Occipital lobe (tissue), 2 donors: ENCODE data around the gene MICAL2. TPM values are rescaled to one million over a fixed set of nuclear protein-coding genes. Genes with fewer than 3 reads are reported as not detected.

Experiments
- DNase-seq: peaks from one replicate; lab custom pipeline; 2025; lab: John Stamatoyannopoulos, UW
- total RNA-seq: library from RNA; depleted of rRNA; stranded (reverse); fragments of >200 nt; gene quantifications from one replicate; pipeline ENCODE4 v1.2.3, GENCODE V29; 2014

Gene MICAL2
- total RNA-seq, 1 donor from 2014 or later: 28.2 TPM

DNA sequence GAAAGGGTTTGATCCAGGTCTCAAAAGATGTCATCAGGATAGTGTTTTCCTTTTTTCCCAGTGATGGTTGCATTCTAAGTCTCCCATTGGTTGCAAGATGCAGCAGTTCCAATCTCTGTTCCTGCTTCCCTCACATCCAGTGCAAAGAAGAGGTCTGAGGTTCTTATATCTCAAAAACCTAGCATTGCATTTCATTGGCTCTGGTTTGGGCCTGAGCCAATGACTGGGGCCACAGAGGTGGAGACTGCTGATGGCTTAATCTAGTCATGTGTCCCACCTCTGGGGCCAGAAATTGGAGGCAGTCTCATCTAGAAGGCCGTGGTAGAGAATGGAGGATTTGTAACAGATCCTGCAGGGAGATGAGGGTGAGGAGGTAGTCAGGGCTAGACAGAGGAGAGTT is 13.2 kb upstream of the MICAL2 start:
- no peak for DNase-seq

DNA sequence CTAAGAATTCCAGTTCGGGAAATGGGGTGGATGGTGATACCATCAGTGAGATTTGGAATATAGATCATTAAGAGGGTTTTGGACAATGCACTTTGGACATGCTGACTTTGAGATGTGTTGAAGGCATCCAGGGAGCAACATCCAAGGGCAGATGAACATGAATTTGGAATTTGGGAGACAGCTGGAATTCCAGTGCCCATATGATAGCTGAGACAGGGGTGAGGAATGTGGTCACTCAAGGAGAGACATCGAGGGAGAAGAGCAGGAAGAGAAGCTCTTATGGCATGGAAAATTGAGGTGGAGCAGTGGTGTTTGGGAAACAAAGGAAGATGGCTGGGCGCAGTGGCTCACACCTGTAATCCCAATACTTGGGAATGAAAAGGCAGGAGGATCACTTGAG is 11.8 kb upstream of the MICAL2 start:
- DNase-seq: no peak

DNA sequence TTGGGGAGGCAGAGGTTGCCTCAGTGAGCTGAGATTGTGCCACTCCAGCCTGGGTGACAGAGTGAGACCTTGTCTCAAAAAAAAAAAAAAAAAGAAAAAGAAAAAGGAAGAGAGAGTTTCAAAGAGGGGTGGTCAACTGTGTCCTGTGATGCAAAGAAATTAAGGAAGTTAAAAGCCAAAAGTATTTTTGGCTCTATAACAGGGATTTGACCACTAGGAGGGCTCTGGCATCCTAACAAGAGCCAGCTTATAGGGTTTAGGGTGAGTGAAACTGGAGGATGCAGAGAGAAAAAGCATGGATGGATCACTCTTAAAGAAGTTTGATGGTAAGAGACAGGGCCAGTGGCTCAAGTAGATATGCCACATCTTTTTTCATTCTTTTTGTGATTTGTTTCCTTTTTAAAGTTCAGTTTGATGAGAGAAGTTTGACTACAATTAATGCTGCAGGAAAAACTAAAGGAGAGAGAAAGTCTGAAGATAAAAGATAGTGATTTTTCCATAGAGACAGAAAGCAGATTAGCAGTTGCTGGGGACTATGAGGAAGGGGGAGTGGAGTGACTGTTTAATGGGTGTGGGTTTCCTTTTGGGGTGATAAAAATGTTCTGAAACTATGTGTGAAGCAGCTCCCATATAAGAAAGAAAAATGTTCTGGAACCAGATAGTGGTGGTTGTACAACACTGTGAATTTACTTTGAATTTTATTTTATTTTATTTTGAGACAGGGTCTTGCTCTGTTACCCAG is 11.1 kb upstream of the MICAL2 start:
- no peak for DNase-seq

DNA sequence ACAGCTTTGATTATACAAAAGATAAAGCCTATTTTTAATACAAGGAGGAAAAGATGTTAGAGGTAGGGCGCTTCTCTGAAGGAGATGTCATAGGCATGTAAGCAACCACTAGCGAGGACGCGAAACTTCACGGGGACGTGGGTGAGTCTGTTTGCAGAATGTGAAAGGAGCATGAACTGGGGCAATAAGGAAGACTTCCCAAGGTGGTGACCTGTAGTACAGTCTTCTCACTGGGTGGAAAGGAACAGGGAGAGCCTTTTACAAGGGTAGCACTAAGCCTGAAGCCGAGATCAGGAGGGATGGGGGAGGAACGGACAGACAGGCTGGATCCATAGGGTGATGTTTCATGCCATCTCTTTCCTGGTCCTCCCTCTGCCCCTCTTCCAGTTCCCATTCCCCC is 10.0 kb upstream of the MICAL2 start:
- DNase-seq: no peak

DNA sequence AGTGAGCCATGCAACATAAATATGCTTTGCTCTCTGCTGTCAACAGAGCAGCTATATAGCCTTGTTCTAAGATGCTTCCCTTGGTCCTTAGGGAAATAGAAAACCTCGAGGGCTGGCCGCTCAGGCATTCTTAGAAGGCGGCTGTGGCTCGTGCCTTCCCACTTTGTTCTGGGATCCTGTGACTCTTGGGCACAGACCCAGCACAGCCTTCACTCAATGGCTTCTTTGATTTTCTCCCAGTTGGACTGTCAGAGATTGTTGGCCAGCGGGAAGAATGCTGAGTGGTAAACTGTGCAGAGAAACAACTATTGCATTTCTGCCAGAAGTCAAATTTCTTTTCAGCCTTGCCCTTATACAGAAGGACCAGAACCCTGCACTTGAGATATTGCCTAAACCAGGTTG is 9.5 kb upstream of the MICAL2 start:
- DNase-seq: peak; percentile 70

DNA sequence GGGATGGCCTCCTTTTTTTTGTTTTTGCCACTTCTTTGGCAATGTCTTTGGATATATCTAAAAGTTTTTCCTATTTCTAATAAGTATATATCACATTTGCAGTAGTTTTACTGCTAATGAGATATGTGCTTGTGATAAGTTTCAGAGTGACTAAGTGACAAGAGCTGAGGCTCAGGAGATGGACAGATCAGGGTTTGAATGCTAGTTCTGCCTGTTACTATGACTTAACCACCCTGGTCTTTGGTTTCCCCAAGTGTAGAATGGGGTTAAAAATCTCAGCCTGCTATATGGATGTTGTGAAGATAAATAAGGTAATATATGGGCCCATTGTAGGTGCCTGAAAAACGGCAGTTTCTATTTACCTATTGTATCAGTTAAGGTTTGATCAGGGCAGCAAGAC is 9.1 kb upstream of the MICAL2 start:
- no peak for DNase-seq

DNA sequence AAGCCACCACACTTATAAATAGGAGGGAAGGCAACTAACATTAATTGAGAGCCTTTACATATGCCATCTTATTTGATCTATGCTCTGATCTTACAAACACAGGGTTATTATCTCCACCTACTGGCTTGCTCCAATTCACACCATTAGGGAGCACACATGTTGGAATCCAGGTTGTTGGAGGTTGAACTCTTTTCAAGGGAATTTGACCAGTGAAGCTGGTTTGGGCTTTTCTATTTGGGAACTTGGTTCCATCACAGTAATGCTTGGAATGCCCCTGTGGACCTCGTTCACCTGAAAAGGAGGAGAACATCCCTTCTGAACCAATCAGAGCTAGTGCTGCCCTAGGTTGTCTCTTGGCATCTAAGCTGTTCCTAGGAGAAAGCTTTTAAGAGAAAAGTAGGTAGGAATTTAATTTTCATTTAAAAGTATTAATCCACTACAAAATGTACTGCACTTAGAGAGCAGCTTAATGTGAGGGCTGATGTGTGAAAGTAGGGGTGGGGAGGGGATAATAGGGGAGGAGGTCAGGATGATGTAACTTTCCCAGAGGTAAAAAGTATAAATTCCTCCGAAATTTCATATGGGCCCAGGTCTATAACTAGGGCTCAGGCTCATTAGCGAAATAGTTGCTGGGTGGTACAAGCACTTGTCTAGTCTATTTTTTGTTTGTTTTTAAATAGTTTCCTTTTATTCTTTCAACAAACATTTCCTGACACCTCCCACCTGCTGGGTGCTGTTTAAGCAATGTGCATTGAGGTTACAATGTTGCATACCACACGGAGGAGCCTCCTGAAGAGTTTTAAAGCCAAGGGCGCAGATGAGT is 7.6 kb upstream of the MICAL2 start:
- DNase-seq: no peak

DNA sequence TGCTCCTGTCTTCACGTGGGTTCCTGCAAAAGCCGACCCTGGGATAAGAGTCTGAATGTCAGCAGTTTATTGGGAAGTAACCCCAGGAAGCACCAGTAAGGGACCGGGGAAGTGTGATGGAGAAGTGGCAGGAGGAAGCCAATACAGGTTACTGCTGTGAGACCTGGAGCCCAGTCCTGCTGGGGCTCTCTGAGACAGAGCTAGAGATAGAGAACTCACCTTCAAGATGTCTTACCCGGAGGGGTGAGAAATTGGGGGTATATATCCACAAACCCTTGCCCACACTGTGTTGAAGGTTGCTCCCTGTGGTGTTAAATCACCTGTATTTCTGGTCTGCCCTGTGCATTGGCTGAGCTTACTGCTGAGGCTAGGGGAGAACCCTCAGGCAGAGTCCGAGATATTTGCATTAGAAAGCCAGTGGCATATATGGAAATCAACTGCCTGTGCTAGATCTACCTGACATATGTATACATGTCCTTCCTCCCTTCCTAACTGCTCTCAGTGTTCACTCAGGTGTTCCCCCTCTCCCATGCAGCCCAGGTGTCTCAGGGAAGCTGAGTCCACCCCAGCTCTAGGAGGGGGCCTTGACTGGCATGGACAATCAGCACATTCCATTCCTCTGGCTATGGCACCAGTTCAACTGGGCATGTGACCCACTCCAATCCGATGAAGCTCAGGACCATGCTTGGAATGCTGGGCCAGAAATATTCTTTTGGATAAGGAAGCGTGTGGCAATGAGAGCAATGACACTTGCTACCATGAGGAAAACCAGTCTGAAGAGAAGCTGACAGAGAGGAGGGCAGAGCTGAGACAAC is 6.8 kb upstream of the MICAL2 start:
- DNase-seq: no peak

DNA sequence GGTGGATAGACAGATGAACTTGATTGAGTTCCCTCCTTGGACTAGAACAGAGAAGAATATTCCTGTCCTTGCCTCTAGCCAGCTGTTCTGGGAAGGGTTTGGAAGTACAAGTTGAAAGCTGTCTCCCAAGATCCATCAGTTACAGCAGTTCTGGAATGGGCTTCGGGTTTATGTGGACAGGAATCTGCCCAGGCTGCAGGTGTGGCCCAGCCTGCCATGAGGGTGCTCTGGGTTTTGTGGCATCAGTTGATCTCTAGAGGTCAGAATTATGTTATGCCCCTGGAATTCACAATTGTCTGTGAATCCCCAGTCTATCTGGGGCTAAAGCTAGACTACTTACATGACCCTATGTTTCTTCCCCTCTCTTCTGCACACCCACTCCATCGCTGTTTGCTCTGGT is 4.9 kb upstream of the MICAL2 start:
- no peak for DNase-seq

DNA sequence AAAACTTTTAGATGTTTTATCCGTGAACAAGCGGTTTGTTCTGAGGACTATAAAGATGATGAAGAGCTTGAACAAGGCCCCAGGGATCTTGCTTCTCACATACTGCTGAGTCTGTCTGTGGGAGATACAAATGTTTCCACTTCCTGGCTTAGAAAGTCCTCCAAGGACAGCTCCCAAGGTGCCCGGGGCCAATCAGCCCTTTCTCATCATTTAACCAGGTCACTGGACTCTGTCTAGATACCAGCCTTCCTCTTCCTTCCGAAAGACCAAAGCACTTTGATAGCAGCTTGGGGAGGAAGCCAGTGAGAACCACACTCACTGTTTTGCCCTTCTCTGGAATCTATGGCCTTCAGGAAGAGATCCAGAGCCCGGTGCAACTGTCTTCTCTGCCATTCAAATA is 4.3 kb upstream of the MICAL2 start:
- no peak for DNase-seq

DNA sequence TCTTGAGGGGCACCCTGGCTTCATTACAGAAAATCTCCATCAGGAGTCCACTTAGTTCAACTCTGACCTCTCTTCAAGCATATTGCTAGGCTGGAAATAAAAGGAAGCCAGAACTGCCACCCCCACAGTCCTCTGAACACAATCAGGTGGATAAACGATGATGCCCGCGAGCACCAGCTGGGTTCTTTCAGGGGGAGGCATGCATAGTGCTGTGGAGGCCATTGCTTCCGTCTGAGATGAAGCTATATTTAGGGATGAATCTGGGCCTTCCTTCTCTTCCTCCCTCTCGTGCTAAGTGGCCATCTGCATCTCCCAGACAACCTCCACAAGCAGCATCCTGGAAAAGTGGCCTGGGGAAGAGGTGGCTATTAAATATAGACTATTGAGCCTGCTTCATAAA is 3.9 kb upstream of the MICAL2 start:
- DNase-seq: peak; percentile 32

DNA sequence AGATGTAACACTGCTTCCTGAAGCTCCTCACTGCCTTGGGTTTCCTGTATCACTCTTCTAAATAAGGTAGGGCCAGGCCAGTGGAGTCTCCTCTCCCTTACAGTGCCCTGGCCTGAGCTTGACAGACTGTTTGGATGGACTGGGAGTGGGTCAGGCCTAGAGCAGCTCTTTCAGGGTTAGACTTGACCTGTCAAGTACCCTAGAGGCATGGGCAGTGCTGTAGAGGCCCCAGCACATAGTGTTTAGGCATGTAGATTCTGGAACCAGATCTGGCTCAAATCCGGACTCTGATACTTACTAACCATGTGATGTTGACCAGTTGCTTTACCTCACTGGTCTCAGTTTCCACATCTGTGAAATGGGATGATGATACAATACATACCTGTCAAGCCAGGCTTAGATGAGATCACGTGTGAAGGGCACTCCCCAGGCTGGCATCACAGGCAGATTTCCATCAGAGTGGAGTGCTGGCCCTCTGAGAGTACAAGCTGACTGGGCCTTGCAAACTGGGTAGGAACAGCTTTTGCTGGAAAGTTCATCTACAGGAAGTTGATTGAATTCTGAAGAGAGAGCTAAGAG is 1.4 kb upstream of the MICAL2 start:
- no peak for DNase-seq

DNA sequence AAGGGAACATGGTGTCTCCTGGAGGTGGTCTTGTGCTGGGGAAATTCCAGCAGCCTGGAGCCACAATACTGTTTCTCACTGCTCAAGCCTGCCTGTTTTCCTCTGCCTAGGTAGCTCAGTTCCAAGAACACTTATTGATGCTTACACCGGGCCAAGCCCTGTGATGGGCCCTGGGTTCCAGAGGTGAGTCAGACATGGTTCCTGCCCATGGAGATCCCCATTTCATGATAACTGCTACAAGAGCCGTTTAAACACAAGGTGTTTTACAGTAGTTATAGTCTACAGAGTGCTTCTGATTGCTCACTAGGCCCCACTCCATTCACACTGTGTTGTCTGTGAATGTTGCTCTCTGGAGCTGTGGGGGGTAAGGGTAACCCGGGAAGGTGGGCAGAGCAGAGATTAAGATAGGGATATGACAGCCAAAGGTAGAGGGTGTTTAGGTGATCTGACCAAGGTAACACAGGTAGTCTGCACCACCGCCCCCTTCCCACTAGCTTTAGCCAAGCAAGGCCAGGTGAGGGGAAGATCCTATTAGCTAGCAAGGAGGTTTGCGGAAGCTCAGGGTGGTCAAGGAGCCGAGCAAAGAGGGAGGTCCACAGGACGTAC is 696 bp upstream of the MICAL2 start:
- DNase-seq: no peak

DNA sequence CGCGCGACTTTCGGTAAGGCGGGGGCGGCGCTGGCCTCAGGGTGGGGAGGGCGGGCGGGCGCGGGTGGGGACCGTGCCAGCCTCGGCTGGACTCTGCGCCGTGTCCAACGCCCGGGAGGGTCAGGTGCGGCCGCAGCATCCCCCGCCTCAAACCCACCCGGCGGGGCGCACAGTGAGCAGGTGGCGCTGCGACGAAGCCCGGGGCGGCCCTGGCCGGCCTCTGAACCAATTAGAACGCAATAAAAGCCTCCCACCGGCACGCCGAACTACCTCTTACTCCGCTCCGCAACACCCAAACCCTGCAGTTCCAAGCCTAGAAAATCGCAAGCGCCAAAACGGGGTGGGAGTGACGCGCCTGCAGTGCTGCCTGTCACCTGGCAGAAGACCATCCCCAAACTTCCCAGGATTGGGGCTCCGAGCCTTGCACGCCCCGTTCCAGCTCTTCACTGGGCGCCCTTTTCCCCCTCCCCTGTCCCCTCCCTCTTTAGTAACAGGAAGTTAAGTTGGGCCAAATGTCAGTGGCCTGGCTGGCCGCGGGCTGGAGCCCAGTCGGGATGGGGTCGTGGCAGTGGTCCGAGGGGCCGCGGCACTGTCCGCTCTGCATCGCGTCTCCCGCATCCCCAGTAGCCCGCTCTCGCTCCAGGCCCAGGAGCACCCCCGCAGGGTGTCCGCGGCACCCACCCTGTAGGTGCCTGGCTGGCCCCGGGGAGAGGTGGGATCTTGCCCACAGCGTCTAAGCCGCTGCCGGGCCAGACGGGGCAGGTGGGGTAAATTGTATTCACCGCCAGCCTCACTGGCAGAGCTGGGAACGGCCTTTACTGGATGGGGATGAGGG is 541 bp downstream of the MICAL2 start:
- no peak for DNase-seq

DNA sequence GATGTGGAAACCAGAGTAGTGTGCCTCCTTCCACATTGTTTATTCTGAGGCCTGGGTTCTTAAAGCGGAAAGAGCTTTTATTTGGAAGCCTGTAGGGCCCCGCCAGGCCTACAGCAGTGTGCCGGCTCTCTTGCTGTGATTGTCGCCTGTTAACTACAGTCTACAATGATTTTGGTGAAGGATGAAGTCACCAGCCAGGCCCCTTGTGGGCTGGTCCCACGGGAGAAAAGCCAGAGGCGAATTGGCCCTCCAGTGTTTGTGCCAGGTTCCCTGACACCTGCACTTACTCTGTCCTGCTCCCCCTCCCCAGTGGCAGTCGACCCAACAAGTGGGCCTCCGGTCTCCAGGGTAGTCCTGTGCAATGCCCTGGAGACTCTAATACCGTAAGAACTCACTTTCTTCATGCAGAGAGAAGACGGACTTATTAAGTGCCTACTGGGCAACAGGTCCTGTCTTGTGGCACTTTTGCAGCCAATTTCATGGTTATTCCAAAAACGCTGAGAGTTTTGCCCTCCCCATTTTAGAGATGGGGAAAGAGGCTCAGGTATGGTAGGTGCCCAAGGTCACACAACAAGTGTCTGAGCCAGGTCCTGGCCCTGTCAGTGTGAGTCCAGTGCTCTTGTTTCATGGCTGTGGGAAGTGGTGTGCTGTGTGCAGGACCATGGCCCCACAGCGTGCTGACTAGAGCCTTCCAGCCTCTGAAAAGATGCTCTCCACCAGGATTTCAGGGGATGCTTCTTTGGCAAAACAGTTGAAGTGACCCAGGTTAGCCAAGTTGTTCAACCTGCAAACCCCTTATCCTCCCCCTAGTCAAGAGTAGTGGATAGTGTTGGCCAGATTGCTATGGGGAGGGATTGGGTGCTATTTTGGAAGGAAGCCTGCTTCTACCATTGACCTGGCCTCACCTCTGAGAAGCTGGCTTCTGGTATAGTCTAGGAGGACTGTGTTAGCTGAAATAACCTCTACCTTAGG is 1.4 kb downstream of the MICAL2 start:
- no peak for DNase-seq

DNA sequence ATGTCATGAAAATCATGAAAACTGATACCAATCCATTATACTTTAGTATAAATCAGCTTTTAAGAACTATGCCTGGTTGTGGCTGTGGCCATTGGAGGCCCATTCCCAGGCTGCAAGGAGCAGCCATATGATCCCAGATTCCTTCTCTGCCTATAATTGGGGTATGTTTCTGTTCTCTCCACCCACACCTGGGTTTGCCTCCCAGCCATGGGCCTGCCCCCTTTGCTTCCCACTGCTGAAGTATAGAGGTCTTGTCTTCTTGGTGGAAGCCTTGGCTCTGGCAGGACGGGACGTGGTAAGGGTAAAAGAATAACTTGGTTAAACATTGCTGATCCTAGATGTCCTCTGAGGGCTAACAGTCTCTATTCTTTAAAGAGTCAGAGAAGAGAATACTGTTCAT is 2.4 kb downstream of the MICAL2 start:
- DNase-seq: no peak

DNA sequence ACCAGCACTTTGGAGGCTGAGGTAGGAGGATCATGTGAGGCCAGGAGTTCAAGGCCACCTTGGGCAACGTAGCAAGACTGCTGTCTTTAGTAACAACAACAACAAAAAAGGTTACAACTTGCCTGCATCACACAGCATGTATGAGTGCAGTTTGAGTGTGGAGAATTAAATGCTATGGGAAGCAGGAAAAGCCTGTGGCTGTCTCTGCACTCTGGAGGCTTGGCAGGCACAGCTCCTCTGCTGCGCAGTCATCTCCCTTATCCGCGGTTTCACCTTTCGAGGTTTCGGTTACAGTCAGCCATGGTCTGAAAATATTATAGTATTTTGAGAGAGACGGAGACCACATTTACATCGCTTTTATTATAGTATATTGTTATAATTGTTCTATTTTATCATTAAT is 2.9 kb downstream of the MICAL2 start:
- no peak for DNase-seq

DNA sequence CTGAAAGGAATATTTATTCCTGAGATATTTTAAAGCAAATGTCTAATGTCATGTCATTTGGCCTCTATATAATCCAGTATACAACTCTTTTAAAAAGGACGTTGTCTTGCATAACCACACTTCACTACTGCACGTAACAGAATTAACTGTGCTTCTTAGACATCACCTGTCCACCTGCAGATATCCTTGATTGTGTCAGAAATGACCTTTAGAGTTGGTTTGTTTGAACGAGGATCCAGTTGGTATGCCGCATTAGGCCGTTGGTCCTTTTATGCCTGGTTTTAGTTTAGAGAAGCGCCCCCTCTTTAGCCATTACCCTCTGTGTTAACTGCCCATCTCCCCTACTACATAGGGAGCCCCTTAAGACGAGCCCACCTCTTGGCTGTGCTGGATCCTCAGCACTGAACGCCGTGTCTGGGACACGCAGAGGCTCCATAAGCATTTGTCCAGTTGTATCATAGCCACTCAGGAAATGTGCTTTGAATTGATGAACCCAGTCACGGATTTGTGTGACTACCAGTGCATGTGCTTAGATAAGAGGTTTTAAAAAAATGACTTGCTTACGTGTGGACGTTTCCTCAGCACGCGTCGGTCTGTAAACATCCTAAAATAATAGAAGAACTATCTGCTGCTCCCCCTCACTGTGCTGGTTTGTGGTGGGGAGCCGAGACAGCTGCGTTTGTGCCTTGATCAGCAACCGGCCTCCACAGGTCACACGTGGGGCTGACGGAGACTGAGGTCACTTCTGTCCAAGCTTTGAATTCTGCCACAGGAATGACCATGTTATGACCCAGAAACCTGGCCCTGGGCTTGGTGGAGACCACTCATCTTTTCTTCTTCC is 4.0 kb downstream of the MICAL2 start:
- no peak for DNase-seq
